Stimulated activated CD8-positive, alpha-beta memory T cell treated with anti-CD3 and anti-CD28 coated beads, Interleukin-7, amount 100 ng/mL, for 4 hours (primary cell): Measurements from ENCODE around the gene LAMB1.
"Not testable (repeated sequence)": the region's sequence is repeated elsewhere in the genome, so short reads cannot be mapped to it uniquely, and the experiment has no call there.

Source experiments
- DNase-seq, 2 donors: peaks; one replicate each; pipeline ENCODE4 v3.0.0-alpha.2; 2020; ENCODE audit warnings: low read depth in 2 of 2

The LAMB1 gene

GRCh38 chr7:107946451-107946850, 56.5 kb downstream of the LAMB1 start:
- DNase-seq, result no peak

- no peak for DNase-seq
These were observed 57.6 kb downstream of the LAMB1 start for GRCh38 chr7:107945332-107945731.

- no peak for DNase-seq
These were observed 58.4 kb downstream of the LAMB1 start for GRCh38 chr7:107944411-107945169.

GRCh38 chr7:107943018-107943417, 59.9 kb downstream of the LAMB1 start:
- no peak for DNase-seq

- no peak for DNase-seq
These were observed 62.0 kb downstream of the LAMB1 start for GRCh38 chr7:107940951-107941350.

GRCh38 chr7:107939573-107940489, 63.1 kb downstream of the LAMB1 start:
- DNase-seq, result no peak

- DNase-seq, result no peak
These were observed 64.3 kb downstream of the LAMB1 start for GRCh38 chr7:107938456-107939250.

- DNase-seq, result no peak
These were observed 65.4 kb downstream of the LAMB1 start for GRCh38 chr7:107937531-107937930.

- DNase-seq, result no peak
These were observed 66.6 kb downstream of the LAMB1 start for GRCh38 chr7:107936312-107936711.

- DNase-seq, result no peak
These were observed 67.8 kb downstream of the LAMB1 start for GRCh38 chr7:107934991-107935770.

GRCh38 chr7:107933386-107934013, 69.5 kb downstream of the LAMB1 start:
- no peak for DNase-seq

GRCh38 chr7:107932805-107933204, 70.2 kb downstream of the LAMB1 start:
- no peak for DNase-seq

GRCh38 chr7:107931740-107932515, 71.0 kb downstream of the LAMB1 start:
- DNase-seq, result no peak

GRCh38 chr7:107926481-107926880, 76.5 kb downstream of the LAMB1 start:
- no peak for DNase-seq

GRCh38 chr7:107924841-107925504, 78.0 kb downstream of the LAMB1 start:
- DNase-seq, result no peak

- no peak for DNase-seq
These were observed 80.1 kb downstream of the LAMB1 start for GRCh38 chr7:107922886-107923285.

- not testable (repeated sequence) for DNase-seq
These were observed 81.1 kb downstream of the LAMB1 start for GRCh38 chr7:107921826-107922225.

GRCh38 chr7:107920048-107920772, 82.8 kb downstream of the LAMB1 start:
- no peak for DNase-seq

- DNase-seq, result no peak
These were observed 84.0 kb downstream of the LAMB1 start for GRCh38 chr7:107918948-107919347.
